Measurements from ENCODE around the gene PRSS33.
A peak's percentile ranks its signal among the peaks of the same experiment; 100 is the strongest.

Gene PRSS33

GRCh38 chr16:2821487-2822157 is 34.3 kb upstream of the PRSS33 start:
- DNase-seq (ENCODE audit: low read depth in 2 of 3, low spot score in 1 of 3): no peak

GRCh38 chr16:2820836-2821486 is 33.6 kb upstream of the PRSS33 start:
- DNase-seq (ENCODE audit: low read depth in 2 of 3, low spot score in 1 of 3): no peak

GRCh38 chr16:2819939-2820835 is 32.8 kb upstream of the PRSS33 start:
- no peak for DNase-seq (ENCODE audit: low read depth in 2 of 3, low spot score in 1 of 3)

- no peak for DNase-seq (ENCODE audit: low read depth in 2 of 3, low spot score in 1 of 3)
Measured at GRCh38 chr16:2819179-2819938, 32.0 kb upstream of the PRSS33 start.

GRCh38 chr16:2818272-2818876 is 31.0 kb upstream of the PRSS33 start:
- no peak for DNase-seq (ENCODE audit: low read depth in 2 of 3, low spot score in 1 of 3)

- no peak for DNase-seq (ENCODE audit: low read depth in 2 of 3, low spot score in 1 of 3)
Measured at GRCh38 chr16:2817340-2818271, 30.2 kb upstream of the PRSS33 start.

- DNase-seq (ENCODE audit: low read depth in 2 of 3, low spot score in 1 of 3): peak in 2 of 3 donors; percentile 16 to 22
Measured at GRCh38 chr16:2816751-2817339, 29.5 kb upstream of the PRSS33 start, which contains the start of gene PRSS21. TSS of gene PRSS21 (plus strand) at chr16:2817237. CDS start at chr16:2817269, 32 bp downstream.

- no peak for DNase-seq (ENCODE audit: low read depth in 2 of 3, low spot score in 1 of 3)
Measured at GRCh38 chr16:2815299-2815771, 28.0 kb upstream of the PRSS33 start.

- no peak for DNase-seq (ENCODE audit: low read depth in 2 of 3, low spot score in 1 of 3)
Measured at GRCh38 chr16:2814551-2815298, 27.4 kb upstream of the PRSS33 start.

GRCh38 chr16:2813771-2814221 is 26.4 kb upstream of the PRSS33 start:
- DNase-seq (ENCODE audit: low read depth in 2 of 3, low spot score in 1 of 3): no peak

GRCh38 chr16:2811703-2812471 is 24.5 kb upstream of the PRSS33 start:
- DNase-seq (ENCODE audit: low read depth in 2 of 3, low spot score in 1 of 3): no peak

GRCh38 chr16:2810651-2811050 is 23.3 kb upstream of the PRSS33 start:
- no peak for DNase-seq (ENCODE audit: low read depth in 2 of 3, low spot score in 1 of 3)

- DNase-seq (ENCODE audit: low read depth in 2 of 3, low spot score in 1 of 3): no peak
Measured at GRCh38 chr16:2809149-2809760, 21.9 kb upstream of the PRSS33 start.

GRCh38 chr16:2808181-2808580 is 20.8 kb upstream of the PRSS33 start:
- DNase-seq (ENCODE audit: low read depth in 2 of 3, low spot score in 1 of 3): no peak

- DNase-seq (ENCODE audit: low read depth in 2 of 3, low spot score in 1 of 3): no peak
Measured at GRCh38 chr16:2806286-2806685, 18.9 kb upstream of the PRSS33 start.

GRCh38 chr16:2804728-2805127 is 17.4 kb upstream of the PRSS33 start:
- no peak for DNase-seq (ENCODE audit: low read depth in 2 of 3, low spot score in 1 of 3)

Measured in stimulated activated CD4-positive, alpha-beta T cell treated with anti-CD3 and anti-CD28 coated beads, Interleukin-12 subunit alpha, Interleukin-12 subunit beta, amount 100 ng/mL, for 48 hours (primary cell).